ENCODE results near the gene CD320.
"Not testable (repeated sequence)": the region's sequence is repeated elsewhere in the genome, so short reads cannot be mapped to it uniquely, and the experiment has no call there.

The CD320 gene

DNA sequence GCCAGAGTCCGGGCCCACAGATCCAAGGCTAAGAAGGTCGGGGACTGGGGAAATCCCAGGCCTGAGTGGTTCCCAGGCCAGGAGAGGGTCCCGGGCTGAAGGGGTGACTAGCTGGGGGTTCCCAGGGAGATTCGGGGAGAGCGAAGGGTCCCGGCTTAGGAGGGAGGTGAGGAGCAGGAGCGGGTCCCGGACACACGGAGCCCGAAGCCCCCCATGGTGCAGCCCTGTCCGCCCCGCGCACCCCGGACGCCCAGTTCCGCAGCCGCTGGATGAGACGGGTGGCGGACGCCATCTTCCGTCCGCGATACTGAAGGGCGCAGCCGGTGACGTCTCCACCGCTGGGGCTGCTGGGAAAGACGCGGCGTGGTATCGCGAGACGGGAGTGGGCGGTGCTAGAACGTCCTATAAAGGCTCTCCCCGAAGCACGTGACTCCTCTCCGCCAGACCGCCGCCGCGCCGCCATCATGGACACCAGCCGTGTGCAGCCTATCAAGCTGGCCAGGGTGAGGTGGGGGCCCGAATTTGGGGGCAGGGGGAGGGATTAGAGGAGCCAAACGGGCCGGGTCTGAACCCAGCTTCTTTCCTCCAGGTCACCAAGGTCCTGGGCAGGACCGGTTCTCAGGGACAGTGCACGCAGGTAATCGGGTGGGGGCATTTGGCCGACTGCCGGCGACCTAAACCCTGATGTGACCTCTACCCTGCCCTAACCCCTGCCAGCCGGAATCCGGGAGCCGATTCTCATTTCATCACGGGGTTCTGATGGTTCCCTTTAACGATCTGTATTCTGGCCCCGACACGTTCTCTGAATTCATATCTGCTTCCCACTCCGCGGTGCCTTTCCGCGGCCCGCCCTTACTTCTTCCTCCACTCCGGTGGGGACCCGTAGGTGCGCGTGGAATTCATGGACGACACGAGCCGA, 13.2 kb upstream of the CD320 start, which contains the start of the genes NDUFA7 and RPS28:
NDUFA7 (minus strand) TSS at position 309 of the 919 bp plus-strand sequence; CDS start at position 292, 17 bp downstream.
RPS28 (plus strand) TSS at position 430 of the 919 bp plus-strand sequence; CDS start at position 465, 35 bp downstream.
- no peaks in the 10 kb centered on the region for H3K27me3 Mint-ChIP-seq
- peak; percentile 97 for ATAC-seq
- no peaks in the 10 kb centered on the region for H3K9me3 Mint-ChIP-seq
- H3K4me3 Mint-ChIP-seq: peak within 1 kb of the TSS; percentile 96
- H3K27ac Mint-ChIP-seq: peak within 1 kb of the TSS; percentile 99
- peaks cover 48% of the 10 kb centered on the region for H3K4me1 Mint-ChIP-seq
- H3K36me3 Mint-ChIP-seq: peaks cover 18% of the 10 kb centered on the region

DNA sequence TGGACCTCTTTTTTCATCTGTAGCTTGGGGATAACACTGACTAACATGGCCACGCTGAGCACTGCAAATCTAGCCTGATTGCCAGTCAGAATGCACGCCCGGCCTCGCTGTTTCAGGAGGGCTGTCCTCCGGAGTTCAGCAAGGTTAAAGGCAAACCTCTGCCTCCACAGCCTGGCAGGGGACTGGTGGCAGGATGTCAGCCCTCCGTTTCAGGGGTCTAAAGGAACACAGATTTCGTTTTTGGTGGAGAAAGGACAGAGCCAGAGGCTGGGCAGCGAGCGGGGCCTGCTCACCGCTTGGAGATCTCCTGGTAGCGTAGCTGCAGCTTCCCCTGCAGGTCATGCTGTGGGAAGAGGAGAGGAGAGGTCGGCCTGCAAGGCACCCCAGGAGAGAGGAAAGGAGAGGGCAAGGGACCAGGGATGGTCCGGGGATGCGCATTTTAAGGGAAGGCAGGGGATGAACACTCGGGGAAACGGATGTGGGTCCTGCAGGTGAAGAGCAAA, 12.5 kb upstream of the CD320 start:
- Mint-ChIP-seq H3K27me3 (no peaks in the 10 kb centered on the region), H3K27ac (peak overlapping the region; percentile 99), H3K4me1 (peaks cover 48% of the 10 kb centered on the region), H3K4me3 (peak overlapping the region; percentile 96), H3K36me3 (peaks cover 25% of the 10 kb centered on the region), H3K9me3 (no peaks in the 10 kb centered on the region)
- ATAC-seq: peak; percentile 9

DNA sequence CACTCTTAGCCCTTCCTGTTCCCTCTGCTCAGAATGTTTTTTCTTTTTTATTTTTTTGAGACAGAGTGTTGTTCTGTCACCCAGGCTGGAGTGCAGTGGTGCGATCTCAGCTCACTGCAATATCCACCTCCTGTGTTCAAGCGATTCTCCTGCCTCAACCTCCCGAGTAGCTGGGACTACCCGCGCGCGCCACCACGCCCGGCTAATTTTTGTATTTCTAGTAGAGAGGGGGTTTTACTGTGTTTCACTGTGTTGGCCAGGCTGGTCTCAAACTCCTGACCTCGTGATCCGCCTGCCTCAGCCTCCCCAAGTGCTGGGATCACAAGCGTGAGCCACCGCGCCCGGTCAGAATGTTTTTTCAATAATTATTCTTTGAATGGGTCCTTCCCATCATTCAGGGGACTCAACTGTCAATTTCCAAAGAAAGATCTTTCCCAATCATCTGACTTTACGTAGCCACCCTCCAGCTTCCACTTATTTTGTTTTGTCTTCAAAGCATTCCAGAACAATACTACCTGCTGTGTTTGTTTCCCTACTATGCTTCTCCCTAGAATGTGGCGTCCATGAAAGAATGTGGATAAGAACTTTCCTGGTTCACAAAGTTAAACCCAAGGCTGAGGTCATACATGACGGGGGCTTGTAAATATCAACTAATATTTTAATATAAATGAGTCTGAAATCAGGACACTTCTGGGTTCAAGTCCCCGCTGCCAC, 11.8 kb upstream of the CD320 start:
- ATAC-seq: no peak
- Mint-ChIP-seq H3K27me3 (no peaks in the 10 kb centered on the region), H3K4me3 (peak overlapping the region; percentile 96), H3K27ac (peak overlapping the region; percentile 99), H3K36me3 (peaks cover 31% of the 10 kb centered on the region), H3K9me3 (no peaks in the 10 kb centered on the region), H3K4me1 (peaks cover 48% of the 10 kb centered on the region)

DNA sequence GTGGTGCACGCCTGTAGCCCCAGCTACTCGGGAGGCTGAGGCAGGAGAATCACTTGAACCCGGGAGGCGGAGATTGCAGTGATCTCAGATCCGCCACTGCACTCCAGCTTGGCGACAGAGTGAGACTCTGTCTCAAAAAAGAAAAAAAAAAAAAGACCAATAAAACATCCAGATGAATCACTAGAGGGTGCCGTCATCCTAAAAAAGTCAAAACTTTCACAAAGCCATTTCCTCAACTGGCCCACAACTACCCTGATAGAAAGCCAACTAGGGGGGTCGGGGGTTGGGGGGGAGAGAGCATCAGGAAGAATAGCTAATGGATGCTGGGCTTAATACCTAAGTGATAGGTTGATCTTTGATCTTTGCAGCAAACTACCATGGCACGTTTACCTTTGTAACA, 10.7 kb upstream of the CD320 start:
- not testable (repeated sequence) for H3K27ac Mint-ChIP-seq, H3K27me3 Mint-ChIP-seq, H3K4me3 Mint-ChIP-seq, ATAC-seq, H3K9me3 Mint-ChIP-seq
- Mint-ChIP-seq H3K36me3 (peaks cover 38% of the 10 kb centered on the region), H3K4me1 (peaks cover 37% of the 10 kb centered on the region)

DNA sequence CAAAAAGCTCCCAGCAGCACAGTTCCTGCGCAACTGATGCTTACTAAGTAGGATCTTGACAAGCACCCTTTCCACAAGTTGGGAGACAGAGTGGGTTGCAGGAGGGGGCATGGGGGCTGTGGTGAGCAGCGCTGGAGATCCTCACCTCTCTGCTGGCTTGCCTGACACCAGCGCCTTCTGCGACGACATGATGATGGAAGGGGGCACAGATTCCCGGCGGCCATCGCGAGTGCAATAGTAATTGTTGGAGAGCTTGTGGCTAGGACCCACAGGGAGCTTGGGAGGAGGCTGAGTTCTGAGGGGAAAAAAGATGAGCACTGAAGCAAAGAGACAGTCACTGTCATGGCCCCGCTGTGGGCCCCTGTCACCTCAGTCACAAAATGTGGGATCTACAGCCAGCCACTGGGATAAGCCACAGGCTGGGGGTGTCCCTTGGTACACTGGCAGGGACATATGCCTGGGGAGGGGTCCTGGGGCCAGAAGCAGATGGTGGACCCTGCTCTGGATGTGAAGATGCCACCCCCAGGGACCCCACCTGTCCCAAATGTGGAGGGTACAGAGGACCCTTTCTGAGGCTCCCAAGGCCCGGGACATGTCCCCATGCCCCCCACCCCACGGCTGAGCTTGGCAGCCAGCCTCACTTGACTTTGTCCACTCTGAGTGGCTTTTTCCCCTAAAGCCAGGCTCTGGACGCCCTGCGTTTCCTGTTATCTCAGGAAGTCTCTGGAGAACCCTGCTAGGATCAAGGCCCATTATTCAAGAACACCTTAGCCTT, 8.4 kb upstream of the CD320 start:
- Mint-ChIP-seq H3K27me3 (no peaks in the 10 kb centered on the region), H3K27ac (no peak overlapping the region), H3K36me3 (peaks cover 37% of the 10 kb centered on the region), H3K4me3 (no peak overlapping the region), H3K4me1 (peaks cover 16% of the 10 kb centered on the region), H3K9me3 (no peaks in the 10 kb centered on the region)
- ATAC-seq: no peak

DNA sequence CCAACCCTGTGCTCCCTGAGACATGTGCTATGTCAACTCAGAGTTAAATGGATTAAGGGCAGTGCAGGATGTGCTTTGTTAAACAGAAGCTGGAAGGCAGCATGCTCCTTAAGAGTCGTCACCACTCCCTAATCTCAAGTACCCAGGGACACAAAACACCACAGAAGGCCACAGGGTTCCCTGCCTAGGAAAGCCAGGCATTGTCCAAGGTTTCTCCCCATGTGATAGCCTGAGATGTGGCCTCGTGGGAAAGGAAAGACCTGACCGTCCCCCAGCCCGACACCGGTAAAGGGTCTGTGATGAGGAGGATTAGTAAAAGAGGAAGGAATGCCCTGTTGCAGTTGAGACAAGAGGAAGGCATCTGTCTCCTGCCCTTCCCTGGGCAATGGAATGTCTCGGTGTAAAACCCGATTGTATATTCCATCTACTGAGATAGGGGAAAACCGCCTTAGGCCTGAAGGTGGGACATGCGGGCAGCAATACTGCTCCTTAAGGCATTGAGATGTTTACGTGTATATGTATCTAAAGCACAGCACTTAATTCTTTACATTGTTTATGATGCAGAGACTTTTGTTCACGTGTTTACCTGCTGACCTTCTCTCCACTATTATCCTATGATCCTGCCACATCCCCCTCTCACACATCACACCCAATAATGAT, 7.0 kb upstream of the CD320 start:
- not testable (repeated sequence) for H3K4me1 Mint-ChIP-seq, H3K27me3 Mint-ChIP-seq, H3K27ac Mint-ChIP-seq

DNA sequence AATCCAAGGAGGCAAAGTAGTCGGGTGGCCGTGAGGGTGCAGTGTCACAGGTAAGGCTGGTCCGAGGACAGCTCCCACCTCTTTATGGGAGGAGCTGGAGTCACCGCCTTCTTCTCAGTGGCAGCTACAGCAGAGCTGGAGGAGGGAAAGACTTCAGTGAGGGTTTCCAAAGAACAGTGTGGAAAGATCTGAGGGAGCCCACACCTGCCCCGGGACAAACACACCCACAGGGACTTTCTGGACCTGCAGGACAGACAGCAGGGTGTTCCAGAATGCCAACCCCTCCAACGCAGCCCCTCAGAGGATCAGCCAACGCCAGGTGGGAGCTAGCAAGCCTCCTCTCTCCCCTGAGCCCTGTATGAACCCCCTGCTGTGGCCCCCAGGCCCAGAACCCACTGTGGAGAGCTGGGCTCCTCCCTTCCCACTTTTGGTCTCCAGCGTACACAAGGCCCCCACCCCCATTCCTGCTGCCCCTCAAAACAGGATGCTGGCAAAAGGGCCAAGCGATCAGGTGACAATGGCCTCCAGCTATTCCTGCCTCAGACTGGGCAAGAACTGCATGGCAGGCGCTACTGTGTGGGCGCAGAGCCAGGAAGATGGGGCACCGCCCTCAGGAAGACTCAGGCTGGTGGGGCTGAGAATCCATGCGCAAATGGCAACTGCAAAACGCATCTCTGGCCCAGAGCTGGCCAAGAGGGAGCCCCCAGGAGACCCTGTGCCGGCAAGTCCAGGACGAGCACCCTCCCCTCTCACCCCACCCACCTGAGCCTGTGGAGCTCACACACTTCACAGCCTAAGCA, 3.5 kb upstream of the CD320 start:
- H3K4me1 Mint-ChIP-seq: peaks cover 33% of the 10 kb centered on the region
- peaks cover 56% of the 10 kb centered on the region for H3K36me3 Mint-ChIP-seq
- no peak for ATAC-seq
- no peaks in the 10 kb centered on the region for H3K27me3 Mint-ChIP-seq
- no peak overlapping the region for H3K4me3 Mint-ChIP-seq
- no peak overlapping the region for H3K27ac Mint-ChIP-seq
- H3K9me3 Mint-ChIP-seq: no peaks in the 10 kb centered on the region

More for the DNA sequence above, 7.0 kb upstream of the CD320 start:
- H3K4me3 Mint-ChIP-seq, ATAC-seq, H3K9me3 Mint-ChIP-seq: not testable (repeated sequence)
- peaks cover 47% of the 10 kb centered on the region for H3K36me3 Mint-ChIP-seq

DNA sequence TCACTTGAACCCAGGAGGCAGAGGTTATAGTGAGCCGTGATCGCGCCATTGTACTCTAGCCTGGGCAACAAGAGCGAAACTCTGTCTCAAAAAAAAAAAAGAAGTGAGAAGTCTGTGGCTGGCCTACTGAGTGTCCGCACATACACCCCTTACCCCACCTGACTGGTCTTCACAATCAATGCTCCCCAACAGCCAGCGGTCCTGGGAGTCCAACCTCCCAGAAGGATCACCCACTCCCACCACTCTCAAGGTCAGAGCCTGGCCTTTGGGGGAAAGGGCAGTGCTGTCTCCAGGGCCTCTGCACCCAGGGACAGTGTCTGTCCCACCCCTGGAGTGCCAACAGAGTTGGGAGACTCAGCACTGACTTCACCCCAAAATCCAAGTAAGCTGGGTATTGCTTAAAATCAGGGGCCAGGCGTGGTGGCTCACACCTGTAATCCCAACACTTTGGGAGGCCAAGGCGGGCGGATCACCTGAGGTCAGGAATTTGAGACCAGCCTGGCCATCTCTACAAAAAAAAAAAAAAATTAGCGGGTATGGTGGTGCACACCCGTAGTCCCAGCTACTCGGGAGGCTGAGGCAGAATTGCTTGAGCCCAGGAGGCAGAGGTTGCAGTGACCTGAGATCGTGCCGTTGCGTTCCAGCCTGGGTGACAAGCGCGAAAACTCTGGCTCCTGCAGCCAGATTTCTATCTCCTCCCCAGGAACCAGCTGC, 2.3 kb upstream of the CD320 start:
- Mint-ChIP-seq H3K9me3 (no peaks in the 10 kb centered on the region), H3K27me3 (no peaks in the 10 kb centered on the region), H3K27ac (no peak overlapping the region), H3K4me3 (no peak overlapping the region), H3K36me3 (peaks cover 46% of the 10 kb centered on the region), H3K4me1 (peaks cover 40% of the 10 kb centered on the region)
- no peak for ATAC-seq

DNA sequence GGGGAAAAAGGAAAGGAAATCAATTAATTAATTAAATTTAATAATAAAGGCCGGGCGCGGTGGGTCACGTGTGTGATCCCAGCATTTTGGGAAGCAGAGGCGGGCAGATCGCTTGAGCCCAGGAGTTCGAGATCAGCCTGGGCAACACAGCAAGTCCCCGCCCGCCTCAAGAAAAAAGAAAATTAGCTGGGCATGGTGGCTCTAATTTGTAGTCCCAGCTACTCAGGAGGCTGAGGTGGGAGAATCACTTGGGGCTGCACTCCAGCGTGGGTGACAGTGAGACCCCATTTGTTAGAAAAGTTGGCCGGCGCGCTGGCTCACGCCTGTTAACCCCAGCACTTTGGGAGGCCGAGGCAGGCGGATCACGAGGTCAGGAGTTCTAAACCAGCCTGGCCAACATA, 733 bp upstream of the CD320 start:
- Mint-ChIP-seq H3K27me3 (no peaks in the 10 kb centered on the region), H3K4me1 (peaks cover 40% of the 10 kb centered on the region), H3K27ac (peak overlapping the region; percentile 76), H3K36me3 (peaks cover 47% of the 10 kb centered on the region), H3K9me3 (no peaks in the 10 kb centered on the region), H3K4me3 (peak overlapping the region; percentile 85)
- no peak for ATAC-seq

DNA sequence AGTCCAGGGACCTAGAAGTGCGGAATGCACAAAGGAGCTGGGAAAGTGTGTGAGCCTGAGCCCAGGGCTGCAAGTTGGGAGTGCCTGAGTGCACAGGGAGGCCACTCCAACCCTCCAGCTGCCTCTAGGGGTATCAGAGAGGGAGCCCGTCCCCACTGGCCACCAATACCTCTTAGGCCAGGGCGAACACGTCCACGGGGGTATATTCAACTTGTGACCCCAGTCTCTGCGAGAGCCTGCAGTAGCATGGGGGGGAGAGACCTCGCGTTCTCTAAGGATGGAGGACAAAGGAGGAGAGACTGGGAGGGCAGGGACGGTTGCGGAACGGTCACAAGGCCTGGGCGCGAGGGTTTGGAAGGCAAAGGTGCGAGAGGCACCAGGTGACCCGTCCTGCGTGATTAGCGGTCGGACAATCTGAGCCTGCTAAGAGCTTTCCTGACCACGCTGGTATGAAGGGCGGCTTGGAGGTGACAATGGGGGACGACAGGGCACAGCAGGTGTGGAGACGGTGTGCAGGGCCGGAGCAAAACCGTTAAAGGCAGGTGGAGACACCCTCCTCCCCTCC, 676 bp downstream of the CD320 start:
- no peak for ATAC-seq
- H3K27ac Mint-ChIP-seq: peak overlapping the region; percentile 76
- peaks cover 48% of the 10 kb centered on the region for H3K36me3 Mint-ChIP-seq
- H3K4me1 Mint-ChIP-seq: peaks cover 40% of the 10 kb centered on the region
- peak overlapping the region; percentile 85 for H3K4me3 Mint-ChIP-seq
- no peaks in the 10 kb centered on the region for H3K9me3 Mint-ChIP-seq
- H3K27me3 Mint-ChIP-seq: no peaks in the 10 kb centered on the region

DNA sequence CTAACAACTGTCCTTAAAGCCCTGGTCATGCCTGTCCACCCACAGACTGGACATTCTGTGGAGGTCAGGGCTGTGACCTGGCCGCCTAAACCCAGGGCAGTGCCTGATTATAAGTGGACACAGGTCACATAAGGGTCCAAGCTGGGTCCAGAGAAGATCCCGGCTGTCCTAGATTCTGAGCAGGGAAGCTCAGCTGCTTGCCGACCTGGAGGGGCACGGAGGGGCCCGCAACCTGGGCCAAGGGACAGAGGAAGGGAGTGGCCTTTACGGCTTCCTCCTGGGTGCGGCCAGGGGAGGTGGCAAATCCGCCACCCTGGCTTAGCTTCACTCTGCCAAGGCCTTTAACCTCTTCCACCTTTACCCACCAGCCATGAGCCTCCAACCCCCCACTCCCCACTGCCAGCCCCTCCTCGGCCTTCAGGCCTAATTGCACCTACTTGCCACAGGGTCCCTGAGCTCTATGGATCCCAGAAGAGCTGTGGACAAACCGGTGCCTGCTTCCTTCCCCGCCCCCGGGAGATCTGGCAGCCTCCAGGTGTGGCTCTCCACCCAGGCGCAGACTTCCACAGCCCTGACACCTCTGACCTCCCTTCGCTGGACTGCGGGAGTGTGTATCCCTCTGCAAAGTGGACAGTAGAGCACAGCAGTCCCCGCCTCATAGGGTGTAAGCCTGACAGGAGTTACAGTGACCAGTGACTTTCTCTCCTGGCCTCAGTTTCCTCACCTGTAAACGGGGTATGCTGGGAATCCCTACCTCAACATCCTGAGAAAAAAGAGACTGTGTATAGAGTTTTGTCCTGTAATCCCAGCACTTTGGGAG, 1.7 kb downstream of the CD320 start:
- Mint-ChIP-seq H3K4me3 (peak overlapping the region; percentile 85), H3K27me3 (no peaks in the 10 kb centered on the region), H3K27ac (peak overlapping the region; percentile 76), H3K9me3 (no peaks in the 10 kb centered on the region), H3K4me1 (peaks cover 40% of the 10 kb centered on the region), H3K36me3 (peaks cover 47% of the 10 kb centered on the region)
- no peak for ATAC-seq

DNA sequence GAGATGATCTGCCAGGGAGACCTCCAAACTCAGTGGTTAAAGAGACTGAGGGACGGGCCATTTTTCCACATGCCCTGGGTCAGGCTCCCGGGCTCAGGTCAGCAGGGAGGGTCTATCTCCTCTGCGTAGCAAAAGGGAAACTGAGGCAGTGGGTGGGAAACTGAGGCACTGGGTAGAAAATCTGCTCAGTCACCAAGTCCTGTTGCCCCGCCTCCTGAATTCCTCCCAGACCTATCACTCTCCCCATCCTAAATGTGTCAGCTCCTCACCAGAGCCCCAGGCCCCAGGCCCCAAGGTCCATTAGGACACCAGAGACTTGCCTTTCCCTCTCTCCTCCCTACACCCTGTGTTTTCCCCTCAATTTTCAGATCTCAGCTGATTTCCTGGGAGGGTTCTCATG, 2.4 kb downstream of the CD320 start:
- peaks cover 40% of the 10 kb centered on the region for H3K4me1 Mint-ChIP-seq
- H3K27me3 Mint-ChIP-seq: no peaks in the 10 kb centered on the region
- H3K27ac Mint-ChIP-seq: no peak overlapping the region
- no peaks in the 10 kb centered on the region for H3K9me3 Mint-ChIP-seq
- H3K36me3 Mint-ChIP-seq: peaks cover 41% of the 10 kb centered on the region
- no peak overlapping the region for H3K4me3 Mint-ChIP-seq
- no peak for ATAC-seq

Data from stimulated activated memory B cell treated with anti-CD40 and anti-IgM and Interleukin-4, amounts not matched to agents 10 μg/mL and 1 μg/mL and 100 μg/mL, for 72 hours (primary cell).